K562 (cell line): ENCODE results near the gene MEP1B. TPM values are rescaled to one million over a fixed set of nuclear protein-coding genes. Genes with fewer than 3 reads are reported as not detected.

Source experiments
- CAMTA2 ChIP-seq: fragments of 250-450 bp; sonication (Bioruptor Pico); conservative IDR thresholded peaks from 2 replicates; pipeline ENCODE4 v1.5.1; 2022
- NR2C1 ChIP-seq, 2 experiments: fragments of 450-650 bp; IDR thresholded peaks; 2 replicates each; pipeline ENCODE4 v1.6.1; 2017; ENCODE audit warnings: mild to moderate bottlenecking in 2 of 2, antibody characterized with exemption in 1 of 2, inconsistent platforms in 1 of 2, missing compliant biosample characterization in 1 of 2, missing genetic modification characterization in 1 of 2
- NR2F6 ChIP-seq: fragments of 450-650 bp; formaldehyde crosslinking; IDR thresholded peaks from 2 replicates; pipeline ENCODE4 v1.4.0; 2020; ENCODE audit warnings: mild to moderate bottlenecking
- SMARCA5 ChIP-seq: fragments of 450-650 bp; IDR thresholded peaks from 2 replicates; pipeline ENCODE4 v1.6.1; 2016
- ZSCAN29 ChIP-seq: fragments of 450-650 bp; IDR thresholded peaks from 2 replicates; pipeline ENCODE4 v1.6.1; 2017
- polyA plus RNA-seq, 8 experiments: library from polyadenylated mRNA; depleted of rRNA in 4 of 8; stranded (reverse) in 5 of 8; unstranded in 3 of 8; fragments of >200 nt; fragmentation: Nextera tagmentation in 2 of 8; fragmentation: Illumina TruSeq in 1 of 8; extraction: Ambion mirVana in 2 of 8; extraction: Trizol in 1 of 8; gene quantifications; 2 replicates each; pipeline versions ENCODE4 v1.2.1 to v1.2.3, GENCODE V29; 2011 to 2014; ENCODE audit warnings: inconsistent platforms in 1 of 8, missing spikeins in 1 of 8
- total RNA-seq, 7 experiments: library from RNA; depleted of rRNA in 6 of 7; stranded (reverse); fragments of >200 nt in 6 of 7; fragmentation: Illumina TruSeq in 2 of 7; extraction: Trizol in 2 of 7; gene quantifications; 2 replicates each; pipeline versions ENCODE4 v1.2.1 to v1.2.3, GENCODE V29; 2011 to 2021; ENCODE audit warnings: low replicate concordance in 1 of 7
- TF ChIP-seq, protein P1 (sequence below): sonication (generic); formaldehyde crosslinking; IDR thresholded peaks from 2 replicates; pipeline ENCODE4 v1.8.0; 2023; ENCODE audit warnings: missing genetic modification reagents, mild to moderate bottlenecking, borderline replicate concordance

MEP1B gene
- total and polyA plus RNA-seq, 9 of the 15 experiments (the other 6 are each of a cell fraction or from before 2014, with no cell fraction given): 0.03 to 0.11 TPM; not detected in 7

DNA sequence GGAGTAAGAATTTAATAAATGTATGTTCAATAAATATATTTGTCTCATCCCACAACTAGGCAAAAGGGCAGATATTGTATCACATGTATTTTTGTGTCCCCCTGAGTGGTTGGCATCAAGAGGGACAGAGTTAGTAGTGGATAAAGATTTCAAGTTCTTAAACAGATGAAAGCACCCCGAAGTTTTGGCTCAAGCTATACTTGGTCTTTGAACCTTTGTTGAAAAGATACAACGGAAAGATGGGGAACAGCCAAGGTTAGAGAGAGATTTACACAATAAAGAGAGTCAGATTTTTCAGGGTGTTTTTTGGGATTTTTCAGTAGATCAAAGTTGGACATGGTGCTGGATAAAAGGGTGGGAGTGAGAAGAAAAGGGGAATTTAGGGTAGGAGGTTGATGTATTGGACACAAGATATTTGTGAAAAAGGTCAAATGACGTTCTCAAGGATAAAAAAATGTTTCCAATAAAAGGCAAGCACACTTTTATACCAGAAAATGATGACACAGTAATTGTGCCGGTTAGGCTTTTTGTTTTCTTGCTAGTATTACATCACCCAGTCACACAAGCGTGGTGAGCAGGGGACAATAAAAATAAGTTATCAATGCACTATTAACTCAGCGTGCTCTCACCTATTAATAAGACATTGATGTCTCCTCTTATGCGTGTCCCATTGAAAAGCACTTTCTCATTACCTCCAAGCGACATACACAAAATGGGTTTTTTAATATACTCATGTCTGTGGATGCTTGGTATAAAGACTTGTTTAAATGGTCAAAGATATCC, 59.5 kb downstream of the MEP1B start (continued):
- TF ChIP-seq, protein P1, sequence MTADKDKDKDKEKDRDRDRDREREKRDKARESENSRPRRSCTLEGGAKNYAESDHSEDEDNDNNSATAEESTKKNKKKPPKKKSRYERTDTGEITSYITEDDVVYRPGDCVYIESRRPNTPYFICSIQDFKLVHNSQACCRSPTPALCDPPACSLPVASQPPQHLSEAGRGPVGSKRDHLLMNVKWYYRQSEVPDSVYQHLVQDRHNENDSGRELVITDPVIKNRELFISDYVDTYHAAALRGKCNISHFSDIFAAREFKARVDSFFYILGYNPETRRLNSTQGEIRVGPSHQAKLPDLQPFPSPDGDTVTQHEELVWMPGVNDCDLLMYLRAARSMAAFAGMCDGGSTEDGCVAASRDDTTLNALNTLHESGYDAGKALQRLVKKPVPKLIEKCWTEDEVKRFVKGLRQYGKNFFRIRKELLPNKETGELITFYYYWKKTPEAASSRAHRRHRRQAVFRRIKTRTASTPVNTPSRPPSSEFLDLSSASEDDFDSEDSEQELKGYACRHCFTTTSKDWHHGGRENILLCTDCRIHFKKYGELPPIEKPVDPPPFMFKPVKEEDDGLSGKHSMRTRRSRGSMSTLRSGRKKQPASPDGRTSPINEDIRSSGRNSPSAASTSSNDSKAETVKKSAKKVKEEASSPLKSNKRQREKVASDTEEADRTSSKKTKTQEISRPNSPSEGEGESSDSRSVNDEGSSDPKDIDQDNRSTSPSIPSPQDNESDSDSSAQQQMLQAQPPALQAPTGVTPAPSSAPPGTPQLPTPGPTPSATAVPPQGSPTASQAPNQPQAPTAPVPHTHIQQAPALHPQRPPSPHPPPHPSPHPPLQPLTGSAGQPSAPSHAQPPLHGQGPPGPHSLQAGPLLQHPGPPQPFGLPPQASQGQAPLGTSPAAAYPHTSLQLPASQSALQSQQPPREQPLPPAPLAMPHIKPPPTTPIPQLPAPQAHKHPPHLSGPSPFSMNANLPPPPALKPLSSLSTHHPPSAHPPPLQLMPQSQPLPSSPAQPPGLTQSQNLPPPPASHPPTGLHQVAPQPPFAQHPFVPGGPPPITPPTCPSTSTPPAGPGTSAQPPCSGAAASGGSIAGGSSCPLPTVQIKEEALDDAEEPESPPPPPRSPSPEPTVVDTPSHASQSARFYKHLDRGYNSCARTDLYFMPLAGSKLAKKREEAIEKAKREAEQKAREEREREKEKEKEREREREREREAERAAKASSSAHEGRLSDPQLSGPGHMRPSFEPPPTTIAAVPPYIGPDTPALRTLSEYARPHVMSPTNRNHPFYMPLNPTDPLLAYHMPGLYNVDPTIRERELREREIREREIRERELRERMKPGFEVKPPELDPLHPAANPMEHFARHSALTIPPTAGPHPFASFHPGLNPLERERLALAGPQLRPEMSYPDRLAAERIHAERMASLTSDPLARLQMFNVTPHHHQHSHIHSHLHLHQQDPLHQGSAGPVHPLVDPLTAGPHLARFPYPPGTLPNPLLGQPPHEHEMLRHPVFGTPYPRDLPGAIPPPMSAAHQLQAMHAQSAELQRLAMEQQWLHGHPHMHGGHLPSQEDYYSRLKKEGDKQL (CRISPR knock-in tag): no peak
- no peak for TF ChIP-seq ZSCAN29
- no peak for TF ChIP-seq NR2C1 (IDR thresholded peaks at IDR 0.05)
- no peak for TF ChIP-seq NR2C1 (tag; IDR thresholded peaks at IDR 0.05)
- no peak for TF ChIP-seq SMARCA5
- TF ChIP-seq NR2F6 (CRISPR knock-in tag): no peak
- TF ChIP-seq CAMTA2: no peak
